OCI-LY3 (cell line): ENCODE data around the gene HOXC9.

Source experiments
- CTCF ChIP-seq: fragments of 200-600, 300-600 bp; sonication (generic); IDR thresholded peaks from 2 replicates; pipeline ENCODE4 v1.5.1; 2014; ENCODE audit warnings: antibody characterized with exemption, low read length, low read depth
- EZH2phosphoT487 ChIP-seq: fragments of 200-600 bp; shearing (Covaris generic); IDR thresholded peaks from 2 replicates; pipeline ENCODE4 v1.6.1; 2018; ENCODE audit warnings: antibody characterized with exemption, mixed run types, low read depth

GRCh38 chr12:53978477-53979356 is 21.2 kb upstream of the HOXC9 start:
- TF ChIP-seq EZH2phosphoT487 = no peak
- no peak for TF ChIP-seq CTCF
